HG03045 (cell line): ENCODE results near the gene SMIM41.

Source experiments
- ATAC-seq: cut with Tn5 transposase; IDR thresholded peaks from one replicate; pipeline ENCODE4 v1.9.1; 2021; ENCODE audit warnings: mild to moderate bottlenecking, moderate library complexity; ENCODE audit not compliant: unreplicated experiment

SMIM41 gene

GRCh38 chr12:52063082-52063924 lies 16.2 kb upstream of the SMIM41 start:
- no peak for ATAC-seq

GRCh38 chr12:52063981-52064649 lies 15.4 kb upstream of the SMIM41 start:
- ATAC-seq = no peak

GRCh38 chr12:52066346-52067080 lies 13.0 kb upstream of the SMIM41 start:
- no peak for ATAC-seq

GRCh38 chr12:52067081-52067374 lies 12.5 kb upstream of the SMIM41 start:
- ATAC-seq = no peak

- peak; percentile 96 for ATAC-seq
Measured at GRCh38 chr12:52069327-52070184, 9.9 kb upstream of the SMIM41 start, which contains the start of gene ATG101. TSS of gene ATG101 (plus strand) at chr12:52069978. CDS start at chr12:52073651, 3,673 bp downstream.

- no peak for ATAC-seq
Measured at GRCh38 chr12:52070185-52070925, 9.1 kb upstream of the SMIM41 start.

GRCh38 chr12:52073531-52074381 lies 5.7 kb upstream of the SMIM41 start:
- ATAC-seq = no peak

GRCh38 chr12:52074971-52075724 lies 4.4 kb upstream of the SMIM41 start:
- ATAC-seq = no peak

- no peak for ATAC-seq
Measured at GRCh38 chr12:52076811-52077210, 2.7 kb upstream of the SMIM41 start.

- ATAC-seq = no peak
Measured at GRCh38 chr12:52078276-52078675, 1.2 kb upstream of the SMIM41 start.

GRCh38 chr12:52080403-52081251 lies 1.1 kb downstream of the SMIM41 start:
- ATAC-seq = no peak

GRCh38 chr12:52081263-52081733 lies 1.8 kb downstream of the SMIM41 start:
- ATAC-seq = no peak

- ATAC-seq = no peak
Measured at GRCh38 chr12:52082026-52082668, 2.6 kb downstream of the SMIM41 start.

GRCh38 chr12:52082669-52082987 lies 3.1 kb downstream of the SMIM41 start:
- ATAC-seq = no peak

- ATAC-seq = no peak
Measured at GRCh38 chr12:52082988-52083637, 3.6 kb downstream of the SMIM41 start.

- no peak for ATAC-seq
Measured at GRCh38 chr12:52083638-52083996, 4.1 kb downstream of the SMIM41 start.
